Keratinocyte (primary cell): ENCODE results near the gene ARL6IP6.

Experiments
- EZH2 ChIP-seq: IDR thresholded peaks from one replicate; pipeline ENCODE4 v1.6.1; 2012; ENCODE audit warnings: inconsistent platforms, mild to moderate bottlenecking, low read length, moderate library complexity
- TF ChIP-seq, protein P1 (sequence below), 3 experiments: IDR thresholded peaks in 1 of 3; conservative IDR thresholded peaks in 1 of 3; optimal IDR thresholded peaks in 1 of 3; 2 replicates in 2 of 3; 3 replicates in 1 of 3; pipeline versions ENCODE3 to v1.5.1; 2011; ENCODE audit warnings: low read length in 3 of 3, mild to moderate bottlenecking in 3 of 3, moderate library complexity in 2 of 3, control low read depth in 1 of 3, inconsistent platforms in 1 of 3; ENCODE audit not compliant: insufficient read depth in 2 of 3; ENCODE audit errors: extremely low read depth in 1 of 3

- TF ChIP-seq, protein P1, sequence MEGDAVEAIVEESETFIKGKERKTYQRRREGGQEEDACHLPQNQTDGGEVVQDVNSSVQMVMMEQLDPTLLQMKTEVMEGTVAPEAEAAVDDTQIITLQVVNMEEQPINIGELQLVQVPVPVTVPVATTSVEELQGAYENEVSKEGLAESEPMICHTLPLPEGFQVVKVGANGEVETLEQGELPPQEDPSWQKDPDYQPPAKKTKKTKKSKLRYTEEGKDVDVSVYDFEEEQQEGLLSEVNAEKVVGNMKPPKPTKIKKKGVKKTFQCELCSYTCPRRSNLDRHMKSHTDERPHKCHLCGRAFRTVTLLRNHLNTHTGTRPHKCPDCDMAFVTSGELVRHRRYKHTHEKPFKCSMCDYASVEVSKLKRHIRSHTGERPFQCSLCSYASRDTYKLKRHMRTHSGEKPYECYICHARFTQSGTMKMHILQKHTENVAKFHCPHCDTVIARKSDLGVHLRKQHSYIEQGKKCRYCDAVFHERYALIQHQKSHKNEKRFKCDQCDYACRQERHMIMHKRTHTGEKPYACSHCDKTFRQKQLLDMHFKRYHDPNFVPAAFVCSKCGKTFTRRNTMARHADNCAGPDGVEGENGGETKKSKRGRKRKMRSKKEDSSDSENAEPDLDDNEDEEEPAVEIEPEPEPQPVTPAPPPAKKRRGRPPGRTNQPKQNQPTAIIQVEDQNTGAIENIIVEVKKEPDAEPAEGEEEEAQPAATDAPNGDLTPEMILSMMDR (optimal IDR thresholded peaks at IDR 0.05 in 1 of 3, IDR thresholded peaks at IDR 0.05 in 1 of 3, conservative IDR thresholded peaks at IDR 0.05 in 1 of 3; ENCODE audit: extremely low read depth in 1 of 3, insufficient read depth in 2 of 3, low read length in 3 of 3): no peak
- no peak for TF ChIP-seq EZH2
Observed at GRCh38 chr2:152792974-152793373, 74.6 kb downstream of the ARL6IP6 start.
